ENCODE results near the gene PNP.

Gene PNP

GRCh38 chr14:20470603-20470901 lies 1.3 kb downstream of the PNP start:
- TF ChIP-seq YY1 (IDR thresholded peaks at IDR 0.05; ENCODE audit: low read depth), result no peak

- TF ChIP-seq RAD21 (IDR thresholded peaks at IDR 0.05; ENCODE audit: low read depth) (no peak), YY1 (IDR thresholded peaks at IDR 0.05; ENCODE audit: low read depth) (no peak), FOXM1 (IDR thresholded peaks at IDR 0.05; ENCODE audit: borderline replicate concordance, low read depth) (no peak), CREB1 (IDR thresholded peaks at IDR 0.05; ENCODE audit: low read depth) (no peak), NFIC (IDR thresholded peaks at IDR 0.05) (no peak), TAF1 (IDR thresholded peaks at IDR 0.05; ENCODE audit: low read depth) (no peak), MAX (IDR thresholded peaks at IDR 0.05) (no peak)
These were observed 3.4 kb downstream of the PNP start for GRCh38 chr14:20472536-20473169.

DNA sequence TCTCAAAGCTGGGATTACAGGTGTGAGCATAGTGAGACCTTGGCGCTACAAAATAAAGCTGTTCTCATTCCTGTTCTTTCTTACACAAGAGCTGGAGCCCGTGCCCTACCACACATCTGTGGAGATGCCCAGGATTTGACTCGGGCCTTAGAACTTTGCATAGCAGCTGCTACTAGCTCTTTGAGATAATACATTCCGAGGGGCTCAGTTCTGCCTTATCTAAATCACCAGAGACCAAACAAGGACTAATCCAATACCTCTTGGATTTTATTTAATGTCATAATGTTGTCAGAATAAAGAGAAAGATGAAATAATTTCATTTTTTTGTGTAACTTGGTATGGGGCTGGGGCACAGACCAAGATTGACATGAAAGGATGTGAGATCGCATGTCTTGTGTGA lies 7.6 kb downstream of the PNP start:
- TF ChIP-seq ZBTB7A (IDR thresholded peaks at IDR 0.05; ENCODE audit: low read depth) (no peak), YY1 (IDR thresholded peaks at IDR 0.05; ENCODE audit: low read depth) (no peak), FOXM1 (IDR thresholded peaks at IDR 0.05; ENCODE audit: borderline replicate concordance, low read depth) (no peak), TCF12 (IDR thresholded peaks at IDR 0.05; ENCODE audit: low read depth) (no peak), RAD21 (IDR thresholded peaks at IDR 0.05; ENCODE audit: low read depth) (no peak), TEAD4 (IDR thresholded peaks at IDR 0.05) (no peak), TAF1 (IDR thresholded peaks at IDR 0.05; ENCODE audit: low read depth) (no peak), REST (IDR thresholded peaks at IDR 0.05; ENCODE audit: low read depth) (no peak), CEBPB (IDR thresholded peaks at IDR 0.05) (no peak), MAX (IDR thresholded peaks at IDR 0.05) (no peak), CREB1 (IDR thresholded peaks at IDR 0.05; ENCODE audit: low read depth) (no peak), EGR1 (IDR thresholded peaks at IDR 0.05) (no peak), NFIC (IDR thresholded peaks at IDR 0.05) (no peak), USF1 (IDR thresholded peaks at IDR 0.05) (no peak), EP300 (IDR thresholded peaks at IDR 0.05; ENCODE audit: borderline replicate concordance) (no peak)

- TF ChIP-seq EP300 (IDR thresholded peaks at IDR 0.05; ENCODE audit: borderline replicate concordance), result no peak
- no peak for TF ChIP-seq TAF1 (IDR thresholded peaks at IDR 0.05; ENCODE audit: low read depth)
- no peak for TF ChIP-seq NFIC (IDR thresholded peaks at IDR 0.05)
- TF ChIP-seq TCF12 (IDR thresholded peaks at IDR 0.05; ENCODE audit: low read depth), result no peak
- TF ChIP-seq FOXM1 (IDR thresholded peaks at IDR 0.05; ENCODE audit: borderline replicate concordance, low read depth), result no peak
- no peak for TF ChIP-seq ZBTB7A (IDR thresholded peaks at IDR 0.05; ENCODE audit: low read depth)
- TF ChIP-seq REST (IDR thresholded peaks at IDR 0.05; ENCODE audit: low read depth), result no peak
- TF ChIP-seq TEAD4 (IDR thresholded peaks at IDR 0.05), result no peak
- no peak for TF ChIP-seq CREB1 (IDR thresholded peaks at IDR 0.05; ENCODE audit: low read depth)
- TF ChIP-seq RAD21 (IDR thresholded peaks at IDR 0.05; ENCODE audit: low read depth), result no peak
- no peak for TF ChIP-seq CEBPB (IDR thresholded peaks at IDR 0.05)
- TF ChIP-seq EGR1 (IDR thresholded peaks at IDR 0.05), result no peak
These were observed 8.1 kb downstream of the PNP start for GRCh38 chr14:20477211-20477876.

DNA sequence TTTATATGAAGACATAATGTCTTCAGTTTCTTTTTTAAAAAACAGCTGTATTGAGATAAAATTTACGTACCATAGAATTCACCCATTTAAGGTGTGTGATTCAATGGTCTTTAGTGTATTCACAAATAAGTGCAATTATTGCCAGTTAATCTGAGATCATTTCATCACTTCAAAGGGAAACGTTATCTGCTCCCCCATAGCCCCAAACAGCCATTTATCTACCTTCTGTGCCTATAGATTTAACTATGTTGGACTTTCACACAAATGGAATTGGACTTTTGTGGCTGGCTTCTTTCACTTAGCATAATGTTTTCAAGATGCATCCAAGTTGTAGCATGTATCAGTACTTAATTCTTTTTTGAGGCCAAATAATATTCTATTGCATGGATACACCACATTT lies 9.7 kb downstream of the PNP start:
- TF ChIP-seq RAD21 (IDR thresholded peaks at IDR 0.05; ENCODE audit: low read depth), result no peak
- TF ChIP-seq YY1 (IDR thresholded peaks at IDR 0.05; ENCODE audit: low read depth), result no peak
- no peak for TF ChIP-seq ZBTB7A (IDR thresholded peaks at IDR 0.05; ENCODE audit: low read depth)
- no peak for TF ChIP-seq MAX (IDR thresholded peaks at IDR 0.05)
- TF ChIP-seq TAF1 (IDR thresholded peaks at IDR 0.05; ENCODE audit: low read depth), result no peak
- TF ChIP-seq EP300 (IDR thresholded peaks at IDR 0.05; ENCODE audit: borderline replicate concordance), result no peak
- no peak for TF ChIP-seq NFIC (IDR thresholded peaks at IDR 0.05)

DNA sequence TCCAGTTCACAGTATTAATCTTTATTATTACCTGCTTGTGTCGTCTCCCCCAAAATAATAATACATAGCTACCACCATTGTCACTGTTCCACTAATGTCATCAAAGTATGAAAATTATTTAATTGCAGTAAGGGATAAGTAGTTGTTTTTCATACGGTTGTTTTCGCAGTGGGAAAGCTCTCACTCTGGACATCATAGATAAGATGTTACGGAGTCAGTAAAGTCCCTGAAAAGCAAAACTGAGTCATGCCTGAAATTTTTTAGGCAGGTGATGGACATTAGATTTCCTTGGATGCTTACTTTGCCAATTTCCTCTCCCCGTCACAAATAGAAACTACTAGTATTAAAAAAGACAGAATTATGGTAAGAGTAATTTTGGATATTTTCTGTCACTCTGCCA lies 13.2 kb downstream of the PNP start:
- TF ChIP-seq FOXM1 (IDR thresholded peaks at IDR 0.05; ENCODE audit: borderline replicate concordance, low read depth), result no peak
- TF ChIP-seq EP300 (IDR thresholded peaks at IDR 0.05; ENCODE audit: borderline replicate concordance), result no peak
- TF ChIP-seq TCF12 (IDR thresholded peaks at IDR 0.05; ENCODE audit: low read depth), result no peak
- TF ChIP-seq REST (IDR thresholded peaks at IDR 0.05; ENCODE audit: low read depth), result no peak
- no peak for TF ChIP-seq MAX (IDR thresholded peaks at IDR 0.05)
- no peak for TF ChIP-seq CREB1 (IDR thresholded peaks at IDR 0.05; ENCODE audit: low read depth)
- TF ChIP-seq EGR1 (IDR thresholded peaks at IDR 0.05), result no peak
- TF ChIP-seq NFIC (IDR thresholded peaks at IDR 0.05), result no peak
- no peak for TF ChIP-seq YY1 (IDR thresholded peaks at IDR 0.05; ENCODE audit: low read depth)
- TF ChIP-seq TAF1 (IDR thresholded peaks at IDR 0.05; ENCODE audit: low read depth), result no peak
- TF ChIP-seq ZBTB7A (IDR thresholded peaks at IDR 0.05; ENCODE audit: low read depth), result no peak
